ENCODE results near the gene SARM1.

SARM1 gene

DNA sequence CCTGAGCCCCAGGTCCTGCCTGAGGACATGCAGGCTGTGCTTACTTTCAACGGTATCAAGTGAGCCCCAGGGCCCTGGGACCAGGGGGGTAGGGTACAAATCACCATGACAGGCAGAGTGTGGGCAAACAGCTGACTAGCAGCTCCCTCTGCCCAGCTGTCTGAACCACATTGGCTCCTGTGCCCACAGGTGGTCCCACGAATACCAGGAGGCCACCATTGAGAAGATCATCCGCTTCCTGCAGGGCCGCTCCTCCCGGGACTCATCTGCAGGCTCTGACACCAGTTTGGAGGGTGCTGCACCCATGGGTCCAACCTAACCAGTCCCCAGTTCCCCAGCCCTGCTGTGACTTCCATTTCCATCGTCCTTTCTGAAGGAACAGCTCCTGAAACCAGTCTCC lies 24.5 kb downstream of the SARM1 start:
- no peak for DNase-seq (ENCODE audit: low spot score)

DNA sequence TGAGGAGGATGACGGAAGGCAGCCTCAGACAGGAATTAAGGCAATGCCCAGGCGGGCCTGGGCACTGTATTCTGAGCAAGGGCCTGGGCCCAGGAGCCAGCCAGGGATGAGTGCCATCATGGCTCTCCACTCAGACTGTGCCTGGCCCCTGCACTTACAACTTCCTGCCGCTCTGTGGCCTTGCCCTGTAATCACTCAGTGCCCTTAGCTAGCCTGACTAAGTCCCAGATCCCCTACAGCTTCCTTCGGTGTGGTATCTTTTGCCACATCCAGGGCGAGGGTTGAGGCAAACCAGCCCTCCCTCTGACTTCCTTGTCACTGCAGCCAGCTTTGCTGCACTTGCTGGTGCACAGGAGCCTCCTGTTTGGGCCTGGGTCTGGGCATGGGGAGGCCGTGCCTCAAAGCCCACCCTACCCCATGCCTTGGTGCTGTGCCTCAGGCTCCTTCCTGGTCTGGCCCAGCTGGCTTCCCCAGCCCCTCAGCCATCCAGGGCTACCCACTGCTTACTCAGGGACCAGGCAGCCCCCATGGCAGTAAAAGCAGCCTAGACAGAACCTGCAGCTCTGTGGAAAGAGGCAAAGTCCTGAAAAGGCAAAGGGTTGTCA lies 25.2 kb downstream of the SARM1 start:
- DNase-seq (ENCODE audit: low spot score), result no peak

DNA sequence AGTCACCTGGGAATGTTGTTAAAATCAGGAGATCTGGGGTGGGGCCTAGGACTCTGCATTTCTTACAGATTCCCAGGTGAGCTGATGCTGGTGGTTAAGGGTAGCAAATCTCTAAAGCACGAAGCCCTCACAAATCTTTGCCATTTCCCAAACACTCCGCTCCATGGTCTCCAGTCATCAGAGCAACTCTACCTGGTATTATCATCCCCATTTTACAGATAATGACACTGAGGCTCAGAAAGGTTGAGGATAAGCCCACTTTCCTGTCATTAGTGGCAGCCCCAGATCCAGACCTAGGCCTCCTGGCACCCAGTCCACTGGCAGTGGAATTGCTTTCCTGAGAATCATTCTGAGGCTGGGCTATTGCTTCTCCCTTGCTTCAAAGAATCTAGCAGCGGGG lies 25.8 kb downstream of the SARM1 start:
- DNase-seq (ENCODE audit: low spot score), result no peak

DNA sequence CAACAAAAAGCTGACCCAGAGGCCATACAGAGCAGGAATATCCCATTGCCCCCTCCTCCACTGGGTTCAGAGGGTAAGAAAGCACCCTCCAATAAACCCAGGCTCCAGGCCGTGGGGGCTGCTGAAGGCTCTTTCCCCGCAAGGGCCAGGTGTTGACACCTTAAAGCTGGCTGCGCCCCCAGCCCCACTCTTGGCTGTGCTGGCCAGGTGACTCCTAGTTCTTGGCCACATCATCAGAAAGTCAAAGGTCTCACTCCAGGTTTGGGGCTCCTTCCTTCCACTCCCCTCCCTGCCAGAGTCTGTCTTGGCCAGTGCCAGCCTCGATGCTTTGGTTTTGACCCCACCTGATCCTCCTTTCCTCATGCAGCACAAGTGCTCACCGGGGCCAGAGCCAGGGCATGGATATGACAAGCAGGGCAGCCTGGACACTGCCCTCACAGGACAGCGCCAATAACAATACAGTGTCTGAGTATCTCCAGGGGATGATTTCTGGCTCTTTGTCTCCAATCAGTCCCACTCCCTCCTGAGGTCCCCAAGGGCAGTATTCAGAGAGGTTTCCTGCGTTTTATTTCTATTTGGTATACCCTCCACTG lies 26.3 kb downstream of the SARM1 start:
- DNase-seq (ENCODE audit: low spot score), result no peak

DNA sequence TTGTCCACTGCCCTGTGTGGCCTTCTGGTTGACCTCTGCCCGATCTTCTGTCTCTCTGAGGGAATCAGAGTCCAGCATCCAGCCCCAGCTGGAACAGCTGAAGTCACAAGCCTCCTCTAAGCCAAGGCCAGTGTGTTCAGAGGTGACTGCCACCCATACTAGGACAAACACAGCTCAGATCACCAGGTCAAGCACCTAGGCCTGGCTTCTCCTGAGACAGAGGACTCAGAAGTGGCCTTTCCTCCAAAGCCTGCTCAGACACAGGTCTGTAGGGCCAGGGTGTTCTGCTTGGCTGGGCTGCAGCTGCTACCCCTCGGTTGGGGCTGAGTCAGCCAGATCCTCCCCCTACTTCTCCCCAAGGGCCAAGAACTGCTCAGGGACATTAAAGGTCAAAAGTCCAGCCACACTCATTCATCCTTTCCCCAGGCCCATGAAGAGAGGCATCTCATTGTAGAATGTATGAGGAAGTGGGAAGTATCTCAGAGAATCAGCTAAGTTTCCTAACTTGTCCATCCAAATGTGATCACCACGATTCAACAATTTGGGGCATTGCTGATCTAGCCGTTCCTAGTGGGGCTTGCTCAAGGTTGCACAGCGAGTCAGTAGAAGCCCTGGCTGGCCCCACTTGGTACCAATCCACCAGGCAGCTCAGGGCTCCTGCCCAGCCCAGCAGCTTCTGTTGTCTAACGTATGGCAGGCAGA lies 26.9 kb downstream of the SARM1 start:
- DNase-seq (ENCODE audit: low spot score), result no peak

DNA sequence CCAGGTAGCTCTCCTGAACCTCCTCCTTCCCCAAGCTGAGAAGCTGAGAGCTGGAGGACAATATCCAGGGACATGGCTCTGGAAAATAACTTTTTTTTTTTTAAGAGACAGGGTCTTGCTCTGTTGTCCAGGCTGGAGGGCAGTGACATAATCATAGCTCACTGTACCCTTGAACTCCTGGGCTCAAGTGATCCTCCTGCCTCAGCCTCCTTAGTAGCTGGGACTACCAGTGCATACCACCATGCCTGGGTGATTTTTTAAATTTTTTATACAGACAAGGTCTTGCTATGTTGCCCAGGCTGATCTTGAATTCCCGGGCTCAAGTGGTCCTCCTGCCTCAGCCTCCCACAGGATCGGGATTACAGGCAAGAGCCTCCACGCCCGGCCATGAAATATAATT lies 28.3 kb downstream of the SARM1 start:
- no peak for DNase-seq (ENCODE audit: low spot score)

DNA sequence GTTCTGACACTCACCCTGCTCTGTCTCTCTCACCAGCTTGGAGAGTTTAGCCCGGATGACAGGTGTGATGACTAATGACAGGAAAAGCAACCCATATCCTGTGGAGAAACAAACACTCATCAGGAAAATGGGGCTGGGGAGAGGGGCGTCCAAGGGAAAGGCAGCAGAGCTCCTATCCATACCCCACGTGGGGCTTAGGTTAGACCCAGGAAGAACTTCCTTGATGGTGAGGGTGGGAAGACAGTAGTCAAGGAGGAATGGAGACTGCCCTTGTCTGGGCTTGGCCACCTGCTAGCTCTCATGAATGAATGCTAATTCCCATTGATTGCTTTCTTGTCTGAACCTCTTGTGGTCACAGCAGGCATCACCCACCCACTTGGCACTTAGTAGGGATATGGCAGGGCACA lies 30.7 kb downstream of the SARM1 start:
- DNase-seq (ENCODE audit: low spot score), result no peak

DNA sequence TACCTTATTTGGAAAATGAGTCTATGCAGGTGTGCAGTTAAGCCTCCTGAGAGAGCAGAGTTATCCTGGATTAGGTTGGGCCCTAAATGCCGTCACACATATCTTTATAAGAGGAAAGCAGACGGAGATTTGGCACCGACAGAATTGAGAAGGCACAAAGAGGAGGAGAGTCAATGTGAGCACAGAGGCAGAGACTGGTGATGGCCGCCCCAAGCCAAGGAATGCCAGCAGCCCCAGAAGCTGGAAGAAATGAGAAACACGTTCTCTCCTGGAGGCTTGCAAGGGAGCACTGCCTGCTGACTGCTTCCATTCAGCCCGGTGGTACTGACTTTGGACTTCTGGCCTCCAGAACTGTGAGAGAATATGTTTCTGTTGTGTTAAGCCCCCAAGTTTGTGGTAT lies 31.4 kb downstream of the SARM1 start:
- DNase-seq (ENCODE audit: low spot score), result no peak

DNA sequence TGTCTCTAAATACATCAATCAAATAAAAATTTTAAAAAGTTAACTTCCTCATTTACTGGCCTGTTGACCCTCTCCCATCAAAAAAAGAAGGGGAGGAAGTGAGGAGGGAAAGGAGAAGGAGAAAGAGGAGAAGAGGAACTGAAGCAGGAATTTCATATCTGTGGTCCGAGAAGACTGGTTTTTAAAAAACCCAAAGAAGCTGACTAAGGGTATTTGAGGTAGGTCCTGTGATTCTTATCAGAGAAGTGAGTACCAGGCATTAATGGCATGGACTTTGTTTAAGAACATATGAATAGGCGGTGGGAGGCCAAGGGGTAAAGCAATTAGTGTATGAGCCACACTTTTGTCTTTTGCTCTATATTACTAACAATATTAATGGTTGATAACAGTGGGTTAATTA lies 32.5 kb downstream of the SARM1 start:
- DNase-seq (ENCODE audit: low spot score), result no peak

DNA sequence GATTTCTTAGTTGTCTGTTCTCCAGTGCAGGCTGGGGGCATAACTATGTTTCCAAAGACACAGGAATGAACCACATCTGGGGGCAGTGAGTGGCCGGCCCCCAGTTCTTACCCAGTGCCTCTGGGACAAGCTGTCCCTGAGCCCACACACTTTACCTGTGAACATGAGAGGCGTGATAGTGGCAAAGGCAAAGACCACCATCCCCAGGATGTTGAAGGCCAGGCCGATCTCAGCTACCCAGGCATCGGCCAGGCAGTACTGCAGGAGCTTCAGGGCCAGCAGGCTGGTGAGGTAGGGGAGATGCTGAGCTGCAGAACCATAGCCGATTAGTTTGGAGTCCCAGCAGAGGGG lies 32.9 kb downstream of the SARM1 start:
- DNase-seq (ENCODE audit: low spot score), result no peak

DNA sequence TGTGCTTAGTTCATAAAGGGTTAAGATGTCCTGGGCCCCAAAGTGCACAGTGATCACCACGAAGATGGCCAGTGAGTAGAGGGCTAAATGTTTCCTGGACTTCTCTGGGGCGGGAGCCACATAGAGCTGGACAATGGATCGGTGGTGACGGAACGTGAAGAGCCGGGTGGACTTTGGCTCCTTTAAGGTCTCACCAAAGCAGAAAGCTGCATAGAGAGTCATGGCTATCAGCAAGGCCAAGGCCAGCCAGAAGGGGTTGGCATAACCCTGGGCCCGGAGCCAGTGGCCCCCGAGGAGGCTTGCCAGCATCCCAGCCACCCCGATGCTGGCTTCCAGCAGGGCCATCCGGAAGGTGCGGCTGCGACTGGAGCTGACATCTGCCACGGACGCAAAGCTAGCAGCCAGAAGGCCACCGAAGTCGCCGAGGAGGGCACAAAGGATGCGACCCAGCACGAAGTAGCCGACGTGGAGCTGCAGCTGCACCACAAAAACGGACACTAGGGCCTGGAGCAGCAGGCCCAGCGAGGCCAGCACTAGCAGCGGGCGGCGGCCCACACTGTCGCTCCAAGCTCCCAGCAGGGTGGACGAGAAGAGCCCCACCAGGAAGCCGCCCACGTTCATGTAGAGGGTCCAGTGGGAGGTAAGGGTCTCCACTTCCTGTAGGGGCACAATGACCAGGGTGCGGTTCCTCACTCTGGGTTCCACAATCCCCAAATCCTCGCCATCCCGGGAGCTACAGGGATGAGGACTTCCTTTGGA lies 33.5 kb downstream of the SARM1 start:
- DNase-seq (ENCODE audit: low spot score), result no peak

DNA sequence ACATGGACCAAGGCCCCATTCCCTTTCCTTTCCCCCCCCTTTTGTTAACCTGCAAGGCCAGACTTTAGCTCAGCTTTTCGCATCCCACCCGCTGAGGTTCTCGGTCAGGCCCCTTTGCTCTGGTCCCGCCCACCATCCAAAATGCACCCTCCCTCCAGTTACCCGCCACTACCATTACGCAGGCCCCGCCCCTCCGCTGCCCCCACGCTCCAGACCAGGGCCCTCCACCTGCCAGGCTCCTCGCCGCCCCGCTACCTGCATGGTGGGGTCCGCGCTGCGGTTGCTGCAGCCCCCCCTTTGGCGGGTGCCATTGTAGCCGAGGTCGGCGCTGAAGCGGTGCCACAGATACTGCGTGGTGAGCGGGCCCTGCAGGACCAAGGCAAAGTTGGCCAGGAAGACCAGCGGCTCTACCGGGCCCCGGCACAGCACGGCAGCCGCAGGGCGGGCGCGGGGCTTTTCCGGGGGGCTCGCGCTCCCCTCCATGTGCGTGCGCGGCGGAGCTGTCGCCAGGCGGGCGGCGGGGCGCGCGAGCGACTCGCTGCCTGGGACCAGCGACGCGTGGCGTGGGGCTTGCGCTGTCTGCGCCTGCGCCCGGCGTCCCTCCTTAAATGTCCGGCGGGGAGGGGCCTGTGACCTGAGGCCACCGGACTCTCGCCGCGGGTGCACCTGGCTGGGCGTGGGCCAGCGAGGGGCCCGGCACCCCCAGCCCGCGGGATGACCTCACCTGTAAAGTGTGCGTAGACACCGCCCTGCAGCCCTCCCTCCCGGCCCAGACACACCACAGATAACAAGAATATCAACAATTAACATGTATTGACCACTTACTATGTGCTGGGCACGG lies 34.4 kb downstream of the SARM1 start, which contains the start of gene SLC46A1:
TSS of gene SLC46A1 (minus strand) at position 581 of the 841 bp plus-strand sequence. CDS start at position 483, 98 bp downstream.
- peak; percentile 43 for DNase-seq (ENCODE audit: low spot score)

DNA sequence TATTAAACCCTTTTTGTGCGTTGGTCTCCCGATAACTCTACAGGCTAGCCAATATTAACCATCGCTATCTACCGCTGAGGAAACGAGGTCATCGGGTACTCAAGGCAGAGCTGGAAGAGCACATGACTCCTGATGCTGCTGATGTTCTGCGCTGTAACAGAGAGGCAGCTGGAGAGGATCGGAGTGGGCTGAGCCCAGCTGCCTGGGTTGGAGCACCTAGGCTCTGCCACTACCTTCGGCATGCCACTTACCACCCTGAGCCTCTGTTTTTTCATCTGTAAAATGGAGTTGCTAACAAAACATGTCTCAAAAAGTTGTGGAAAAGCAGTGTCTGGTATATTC lies 35.0 kb downstream of the SARM1 start:
- DNase-seq (ENCODE audit: low spot score), result no peak

DNA sequence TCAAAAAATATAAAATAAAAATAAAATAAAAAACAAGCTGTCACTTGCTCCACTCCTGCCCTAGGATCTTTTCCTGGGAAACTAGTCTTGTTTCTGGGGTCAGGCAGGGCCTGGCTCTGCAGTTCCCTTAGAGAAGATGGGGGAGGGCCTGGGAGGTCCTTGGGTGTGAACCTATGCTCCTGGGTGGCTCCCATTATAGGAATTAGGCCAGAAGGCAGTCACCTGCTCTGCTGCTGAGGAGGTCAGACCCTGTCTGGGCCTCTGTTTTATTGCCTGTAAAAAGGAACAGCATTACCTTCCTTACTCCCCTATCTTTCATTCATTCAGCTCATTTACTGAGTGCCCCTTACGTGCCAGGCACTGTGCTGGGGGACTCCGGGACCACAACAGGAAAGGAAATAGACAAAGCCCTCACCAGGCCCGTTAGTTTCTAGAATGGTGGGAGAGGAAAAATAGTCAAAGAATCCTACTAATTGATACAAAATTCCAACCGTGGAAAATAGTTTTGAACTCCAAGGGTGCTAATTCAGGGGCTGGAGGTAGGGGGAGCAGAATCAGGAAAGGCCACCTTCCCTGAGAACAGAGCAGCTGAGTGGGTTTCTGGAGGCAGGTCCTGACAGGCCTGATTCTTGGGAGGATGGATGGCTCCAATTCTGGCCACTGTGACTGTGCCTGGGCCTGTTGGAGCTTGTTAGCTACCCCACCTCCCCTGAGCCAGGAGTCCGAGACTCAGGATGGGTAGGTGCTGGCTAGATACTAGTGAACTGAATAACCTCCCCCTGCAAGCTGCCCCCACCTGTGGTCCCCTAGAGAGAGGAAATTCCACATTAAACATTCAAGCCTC lies 35.9 kb downstream of the SARM1 start:
- no peak for DNase-seq (ENCODE audit: low spot score)

DNA sequence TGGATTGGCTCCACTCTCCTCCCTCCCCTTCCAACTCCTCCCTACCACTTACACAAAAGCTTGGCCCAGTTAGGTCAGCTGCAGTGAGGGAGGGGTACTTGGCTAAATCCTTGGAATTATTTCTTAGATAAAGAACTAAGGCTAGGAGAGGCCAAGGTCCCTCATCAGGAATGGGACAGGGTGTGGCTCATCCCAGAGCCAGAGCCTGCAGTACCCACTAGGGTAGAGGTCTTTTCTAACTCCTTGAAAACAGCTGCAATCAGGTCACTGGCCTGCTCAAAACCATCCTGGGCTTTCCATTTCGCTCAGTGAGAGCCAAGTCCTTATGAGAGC lies 36.4 kb downstream of the SARM1 start:
- no peak for DNase-seq (ENCODE audit: low spot score)

DNA sequence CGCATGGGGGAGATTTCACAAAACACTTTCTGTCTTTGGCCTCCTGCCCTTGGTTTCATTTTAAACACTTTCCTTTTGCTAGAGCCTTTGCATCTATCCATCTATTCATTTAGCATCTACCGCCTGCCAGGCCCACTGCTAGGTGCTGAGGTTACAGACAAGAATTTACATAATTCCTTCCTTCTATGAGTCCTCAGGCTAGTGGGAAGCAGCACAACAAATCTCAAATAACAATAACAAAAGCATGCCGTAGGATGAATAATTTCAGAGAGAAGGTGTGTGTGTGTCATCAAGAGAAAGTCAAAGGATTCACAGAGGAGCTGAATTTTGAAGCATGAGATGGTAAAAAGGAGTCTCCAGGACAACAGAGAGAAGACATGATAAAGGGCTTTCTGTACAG lies 40.6 kb downstream of the SARM1 start:
- no peak for DNase-seq (ENCODE audit: low spot score)

DNA sequence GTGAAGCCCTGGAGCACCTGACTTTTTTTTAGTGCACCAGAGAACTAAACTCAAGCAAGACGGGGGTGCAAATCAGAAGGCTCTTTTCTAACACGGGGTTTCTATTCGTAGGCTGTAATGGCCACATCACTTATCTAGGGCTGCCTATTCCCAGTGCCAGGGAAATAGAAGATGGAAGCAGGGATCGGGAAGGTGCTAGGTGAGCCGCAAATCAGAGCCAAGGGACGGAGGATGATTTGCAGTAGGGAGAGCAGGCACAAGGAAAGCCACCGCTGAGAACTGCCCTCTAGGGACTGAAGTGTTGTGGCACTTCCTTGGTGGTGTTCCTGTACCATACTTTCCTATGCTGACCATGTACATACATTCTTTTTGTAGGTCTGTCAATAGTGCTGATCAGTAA lies 42.3 kb downstream of the SARM1 start:
- no peak for DNase-seq (ENCODE audit: low spot score)

DNA sequence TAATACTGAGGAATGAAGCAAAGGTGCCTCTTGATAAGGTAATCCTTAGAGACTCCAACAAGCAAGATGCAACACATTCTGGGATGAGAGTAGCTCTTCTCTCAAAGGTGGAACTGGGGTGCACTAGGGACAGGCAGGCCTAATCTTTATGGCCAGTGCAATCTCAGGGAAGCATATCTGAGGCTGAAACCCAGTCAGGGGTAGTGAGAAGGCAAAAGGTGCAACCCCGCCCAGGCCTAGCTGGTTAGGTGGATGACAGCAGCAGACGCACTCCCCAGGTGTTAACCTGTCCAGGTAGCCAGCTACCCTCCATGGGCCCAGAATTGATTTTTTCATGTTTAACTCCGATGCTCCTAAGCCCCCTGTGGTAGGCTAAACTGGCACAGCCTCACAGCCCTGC lies 44.4 kb downstream of the SARM1 start:
- DNase-seq (ENCODE audit: low spot score), result no peak

DNA sequence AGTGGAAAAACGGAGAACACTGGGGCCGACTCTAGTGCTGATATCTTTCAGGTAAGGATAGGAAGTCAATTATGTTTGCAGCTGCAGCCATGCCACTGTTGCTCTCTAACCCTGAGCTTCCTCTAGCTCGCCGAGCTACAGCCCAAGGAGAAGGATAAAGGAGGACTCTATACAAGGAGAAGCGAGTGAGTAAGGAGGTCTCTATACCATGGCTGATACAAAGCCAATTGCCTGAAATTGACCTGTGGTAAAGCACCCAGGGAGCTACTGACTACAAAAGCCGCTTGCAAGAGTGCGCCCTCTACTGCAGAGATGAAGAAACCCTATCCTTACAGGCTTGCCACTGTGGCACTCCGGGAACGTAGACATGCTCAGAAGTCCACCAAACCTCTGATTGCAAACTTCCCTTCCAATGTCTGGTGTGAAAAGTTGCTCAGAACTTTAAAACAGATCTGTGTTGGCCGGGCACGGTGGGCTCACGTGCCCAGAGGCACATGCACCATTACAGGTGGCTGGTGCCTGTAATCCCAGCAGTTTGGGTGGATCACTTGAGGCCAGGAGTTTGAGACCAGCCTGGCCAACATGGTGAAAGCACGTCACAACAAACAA lies 45.3 kb downstream of the SARM1 start:
- peak; percentile 57 for DNase-seq (ENCODE audit: low spot score)

DNA sequence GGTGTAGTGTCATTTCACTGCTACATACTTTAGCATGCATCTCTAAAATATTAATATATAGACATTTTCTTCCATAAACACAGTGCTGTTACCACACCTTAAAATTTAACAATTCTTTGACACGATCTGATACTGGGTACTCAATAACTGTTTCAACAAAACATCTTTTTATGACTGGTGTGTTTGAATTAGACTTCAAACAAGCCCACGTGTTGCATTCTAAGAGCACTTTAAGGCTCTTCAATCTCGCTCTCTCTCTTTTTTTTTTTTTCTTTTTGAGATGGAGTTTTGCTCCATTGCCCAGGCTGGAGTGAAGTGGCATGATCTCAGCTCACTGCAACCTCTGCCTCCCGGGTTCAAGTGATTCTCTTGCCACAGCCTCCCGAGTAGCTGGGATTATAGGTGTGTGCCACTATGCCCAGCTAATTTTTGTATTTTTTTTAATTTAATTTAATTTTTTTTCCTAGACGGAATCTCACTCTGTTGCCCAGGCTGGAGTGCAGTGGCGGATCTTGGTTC lies 50.4 kb downstream of the SARM1 start:
- DNase-seq (ENCODE audit: low spot score), result no peak

DNA sequence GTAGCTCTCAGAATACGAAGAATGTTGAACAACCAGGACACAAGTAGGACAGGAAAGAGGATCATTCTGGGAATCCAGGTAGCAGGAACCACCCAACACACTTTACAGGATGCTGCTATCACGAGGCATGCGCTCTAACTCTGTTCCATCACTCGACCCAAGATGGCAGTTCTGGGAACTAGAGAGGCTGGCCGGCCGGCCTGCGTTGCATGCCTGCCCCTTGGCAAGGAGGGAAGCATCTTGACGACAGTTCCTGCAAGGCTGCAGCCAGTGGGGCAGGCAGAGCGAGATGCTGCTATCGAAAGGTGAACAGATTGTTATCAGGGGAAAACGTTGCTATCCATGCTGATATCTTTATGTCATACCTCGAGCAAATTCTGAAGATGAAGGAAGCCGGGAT lies 53.7 kb downstream of the SARM1 start:
- DNase-seq (ENCODE audit: low spot score), result no peak

Data from COLO829 (cell line).